ENCODE results near the gene HEXA.

The HEXA gene

DNA sequence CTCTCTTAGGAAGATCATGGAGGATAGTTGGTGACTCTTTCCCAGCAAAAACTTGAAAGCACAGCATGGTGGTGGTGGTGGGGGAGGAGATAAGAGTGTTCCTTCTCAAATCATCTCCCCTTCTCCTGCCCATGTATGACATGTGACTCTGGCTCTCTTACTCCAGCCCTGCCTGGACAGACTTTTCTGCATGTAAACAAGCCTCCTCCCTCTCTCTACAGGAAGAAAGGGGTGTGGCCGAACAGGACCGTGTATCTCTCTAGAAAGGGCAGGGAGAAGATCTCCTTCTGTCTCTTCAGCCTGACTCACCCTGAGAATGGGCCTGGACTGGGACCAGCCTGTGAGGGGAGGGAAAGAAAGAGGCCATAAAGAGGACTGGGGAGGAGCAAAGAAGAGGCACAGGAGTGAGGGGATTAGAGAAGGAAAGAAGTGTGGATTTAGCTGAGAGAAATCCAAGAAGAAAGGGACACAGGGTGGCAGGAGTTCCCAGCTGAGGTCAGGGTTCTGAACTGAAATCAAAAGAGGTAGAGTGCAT, 57.3 kb downstream of the HEXA start:
- no peaks in the 10 kb centered on the region for H3K36me3 ChIP-seq (ENCODE audit: control insufficient read depth, insufficient read depth, low read length)
- H3K4me3 ChIP-seq (ENCODE audit: low read depth, low read length) = no peak overlapping the region
- H3K27me3 ChIP-seq (ENCODE audit: control insufficient read depth, insufficient read depth, low read length) = peaks cover 47% of the 10 kb centered on the region
- H3K9ac ChIP-seq (ENCODE audit: low read depth, low read length) = no peak overlapping the region
- no peaks in the 10 kb centered on the region for H3K4me1 ChIP-seq (ENCODE audit: control insufficient read depth, insufficient read depth, low read length)
- H3K9me3 ChIP-seq (ENCODE audit: control insufficient read depth, insufficient read depth, low read length) = no peaks in the 10 kb centered on the region

DNA sequence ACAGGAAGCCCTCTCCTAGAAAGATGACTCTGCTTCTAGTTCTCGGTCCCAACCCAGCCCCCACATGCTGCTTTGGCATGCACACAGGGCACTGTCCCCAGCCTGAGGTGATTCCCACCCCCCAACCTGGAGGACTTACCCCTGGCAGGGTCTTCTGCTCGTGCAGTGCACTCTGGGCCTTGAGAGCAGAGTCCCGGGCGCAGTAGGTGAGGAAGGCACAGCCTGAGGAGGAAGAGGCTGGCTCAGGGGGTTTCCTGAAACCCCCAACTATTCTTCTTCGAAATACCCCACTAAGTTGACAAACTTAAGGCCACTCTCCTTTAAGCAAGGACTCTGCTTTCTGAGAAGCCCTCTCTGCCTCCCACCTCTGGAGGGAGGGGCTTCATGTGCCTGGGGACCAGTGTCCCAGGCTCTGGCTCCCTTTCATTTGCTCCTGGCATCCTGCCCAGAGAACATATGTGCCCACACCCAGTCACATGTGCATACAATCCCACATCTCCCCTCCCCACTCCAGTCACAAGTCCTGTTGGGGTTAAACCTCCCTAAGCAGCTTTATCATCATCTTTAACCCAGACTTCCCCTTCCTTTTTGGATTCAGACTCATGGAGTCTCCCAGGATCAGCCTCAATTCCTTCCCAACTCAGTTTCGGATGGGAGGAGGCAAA, 60.0 kb downstream of the HEXA start:
- no peaks in the 10 kb centered on the region for H3K36me3 ChIP-seq (ENCODE audit: control insufficient read depth, insufficient read depth, low read length)
- no peaks in the 10 kb centered on the region for H3K4me1 ChIP-seq (ENCODE audit: control insufficient read depth, insufficient read depth, low read length)
- H3K9me3 ChIP-seq (ENCODE audit: control insufficient read depth, insufficient read depth, low read length) = no peaks in the 10 kb centered on the region
- H3K27me3 ChIP-seq (ENCODE audit: control insufficient read depth, insufficient read depth, low read length) = peaks cover 47% of the 10 kb centered on the region
- no peak overlapping the region for H3K9ac ChIP-seq (ENCODE audit: low read depth, low read length)
- H3K4me3 ChIP-seq (ENCODE audit: low read depth, low read length) = no peak overlapping the region

DNA sequence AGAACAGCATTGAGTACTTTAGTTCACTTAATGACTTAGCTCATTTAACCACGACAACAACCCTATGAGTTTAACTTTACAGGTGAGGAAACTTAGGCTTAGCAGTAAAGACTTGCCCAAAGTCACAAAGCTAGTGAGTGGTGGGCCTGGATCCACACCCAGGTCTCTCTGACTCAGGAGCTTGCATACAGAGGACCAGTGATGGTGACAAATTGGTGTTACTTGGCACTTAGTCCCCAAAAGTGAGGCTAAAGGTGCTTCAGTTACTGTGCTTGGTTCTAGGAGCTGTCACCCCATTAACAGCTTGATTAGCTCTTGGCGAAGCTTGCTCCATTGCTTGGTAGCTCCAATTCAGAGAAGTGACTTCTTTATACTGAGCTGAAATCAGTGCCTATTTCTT, 61.9 kb downstream of the HEXA start:
- no peaks in the 10 kb centered on the region for H3K36me3 ChIP-seq (ENCODE audit: control insufficient read depth, insufficient read depth, low read length)
- peaks cover 49% of the 10 kb centered on the region for H3K27me3 ChIP-seq (ENCODE audit: control insufficient read depth, insufficient read depth, low read length)
- no peak overlapping the region for H3K4me3 ChIP-seq (ENCODE audit: low read depth, low read length)
- no peaks in the 10 kb centered on the region for H3K9me3 ChIP-seq (ENCODE audit: control insufficient read depth, insufficient read depth, low read length)
- H3K4me1 ChIP-seq (ENCODE audit: control insufficient read depth, insufficient read depth, low read length) = no peaks in the 10 kb centered on the region
- no peak overlapping the region for H3K9ac ChIP-seq (ENCODE audit: low read depth, low read length)

DNA sequence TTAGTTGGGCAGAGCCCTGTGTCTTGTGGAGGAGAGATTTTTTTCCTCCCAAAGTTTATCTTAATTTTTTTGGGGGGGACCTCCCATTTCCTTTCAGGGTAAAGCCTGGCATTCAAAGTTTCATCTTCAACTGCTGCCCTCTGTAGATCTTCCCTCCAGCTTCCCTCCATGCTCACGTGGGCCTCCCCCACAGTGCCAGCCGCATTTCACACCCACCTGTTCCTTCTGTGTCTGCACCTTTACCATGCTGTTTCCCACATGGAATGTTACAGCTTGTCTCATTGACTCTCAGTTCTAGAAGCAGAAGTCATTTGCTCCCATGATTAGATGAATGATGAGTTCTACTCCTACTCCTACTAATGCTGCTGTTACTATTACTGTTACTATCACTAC, 62.4 kb downstream of the HEXA start:
- H3K9ac ChIP-seq (ENCODE audit: low read depth, low read length) = no peak overlapping the region
- H3K9me3 ChIP-seq (ENCODE audit: control insufficient read depth, insufficient read depth, low read length) = no peaks in the 10 kb centered on the region
- H3K27me3 ChIP-seq (ENCODE audit: control insufficient read depth, insufficient read depth, low read length) = peaks cover 44% of the 10 kb centered on the region
- no peaks in the 10 kb centered on the region for H3K36me3 ChIP-seq (ENCODE audit: control insufficient read depth, insufficient read depth, low read length)
- H3K4me1 ChIP-seq (ENCODE audit: control insufficient read depth, insufficient read depth, low read length) = no peaks in the 10 kb centered on the region
- no peak overlapping the region for H3K4me3 ChIP-seq (ENCODE audit: low read depth, low read length)

DNA sequence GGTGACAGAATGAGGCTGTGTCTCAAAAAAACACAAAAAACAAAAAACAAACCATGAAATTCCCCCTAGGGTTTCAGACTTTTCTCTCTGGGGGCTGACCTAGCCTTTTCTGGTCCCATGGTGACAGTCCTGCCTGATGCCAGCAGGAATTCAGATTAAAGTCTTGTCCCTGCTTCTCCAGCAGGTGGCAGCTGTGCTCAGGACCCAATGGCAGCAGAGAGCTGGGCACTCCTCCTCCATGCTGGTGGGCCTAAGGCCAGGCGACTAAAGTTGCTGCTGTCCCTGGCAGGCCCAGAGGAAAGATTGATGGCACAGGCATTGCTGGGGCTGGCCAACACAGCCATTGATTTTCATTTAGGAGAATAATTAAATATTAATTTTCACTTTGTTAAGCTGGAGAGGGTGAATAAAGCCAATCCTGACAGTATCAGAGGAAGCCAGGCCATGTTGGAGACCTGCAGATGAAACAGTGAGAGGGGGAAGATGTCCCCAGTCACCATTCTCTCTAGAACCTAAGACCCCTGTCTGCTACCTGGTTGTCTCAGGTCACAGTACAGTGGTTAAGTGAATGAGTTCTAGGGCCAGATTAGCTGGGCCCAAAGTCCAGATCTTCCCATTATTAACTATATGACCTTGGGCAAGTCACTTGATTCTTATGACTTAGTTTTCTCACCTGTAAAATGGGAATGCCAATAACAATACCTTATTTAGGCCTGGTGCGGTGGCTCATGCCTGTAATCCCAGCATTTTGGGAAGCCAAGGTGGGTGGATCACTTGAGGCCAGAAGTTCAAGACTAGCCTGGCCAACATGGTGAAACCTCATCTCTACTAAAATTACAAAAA, 63.0 kb downstream of the HEXA start:
- no peaks in the 10 kb centered on the region for H3K9me3 ChIP-seq (ENCODE audit: control insufficient read depth, insufficient read depth, low read length)
- no peak overlapping the region for H3K9ac ChIP-seq (ENCODE audit: low read depth, low read length)
- no peaks in the 10 kb centered on the region for H3K4me1 ChIP-seq (ENCODE audit: control insufficient read depth, insufficient read depth, low read length)
- H3K4me3 ChIP-seq (ENCODE audit: low read depth, low read length) = no peak overlapping the region
- peaks cover 38% of the 10 kb centered on the region for H3K27me3 ChIP-seq (ENCODE audit: control insufficient read depth, insufficient read depth, low read length)
- H3K36me3 ChIP-seq (ENCODE audit: control insufficient read depth, insufficient read depth, low read length) = no peaks in the 10 kb centered on the region

DNA sequence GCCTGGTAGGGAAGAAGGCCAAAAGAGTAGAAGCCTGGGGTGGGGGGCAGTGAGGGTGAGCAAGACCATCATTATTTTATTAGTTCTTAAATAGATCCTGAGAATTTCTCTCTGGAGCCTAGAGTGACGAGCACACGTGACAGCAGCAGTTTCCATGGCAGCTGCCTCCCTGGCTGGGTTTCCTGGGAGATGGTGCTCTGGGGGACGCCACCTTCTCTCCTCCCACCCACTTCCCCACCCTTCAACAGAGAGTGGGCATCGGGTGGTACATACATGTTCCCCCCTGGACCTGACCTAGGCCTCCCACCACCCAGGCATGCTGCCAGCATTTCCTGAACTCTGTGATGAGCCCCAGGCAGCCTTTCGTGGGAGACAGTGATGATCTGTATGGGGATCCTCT, 68.8 kb downstream of the HEXA start:
- Histone ChIP-seq H3K27me3 (ENCODE audit: control insufficient read depth, insufficient read depth, low read length) (peaks cover 15% of the 10 kb centered on the region), H3K4me1 (ENCODE audit: control insufficient read depth, insufficient read depth, low read length) (no peaks in the 10 kb centered on the region), H3K36me3 (ENCODE audit: control insufficient read depth, insufficient read depth, low read length) (no peaks in the 10 kb centered on the region), H3K9me3 (ENCODE audit: control insufficient read depth, insufficient read depth, low read length) (no peaks in the 10 kb centered on the region), H3K4me3 (ENCODE audit: low read depth, low read length) (no peak overlapping the region), H3K9ac (ENCODE audit: low read depth, low read length) (no peak overlapping the region)

DNA sequence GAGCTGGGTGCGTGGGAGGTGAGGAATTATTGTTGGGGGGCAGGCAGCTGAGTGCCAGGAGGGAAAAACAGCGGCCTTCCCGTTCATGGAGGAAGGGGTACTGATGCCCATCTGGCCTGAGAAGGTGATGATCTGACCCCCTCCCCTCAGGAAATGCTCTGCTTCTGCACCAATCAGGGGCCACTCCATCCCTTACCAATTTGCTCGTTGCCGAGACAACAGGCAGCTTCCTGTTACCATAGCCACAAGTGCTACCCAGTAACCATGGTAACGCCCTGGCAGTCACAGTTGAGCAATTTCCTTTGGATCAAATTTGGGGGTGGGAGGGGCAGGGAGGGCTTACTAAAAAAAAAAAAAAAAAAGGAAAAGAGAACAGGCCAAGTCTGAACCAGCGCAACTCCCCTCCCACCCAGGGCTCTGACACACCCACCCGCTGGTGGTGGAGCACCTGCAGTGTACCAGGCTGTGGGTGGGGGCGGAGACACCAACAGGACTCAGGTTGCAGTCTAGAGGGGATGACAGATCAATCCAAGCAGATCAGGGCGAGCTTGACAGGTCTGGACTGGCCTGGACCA, 69.5 kb downstream of the HEXA start:
- Histone ChIP-seq H3K4me3 (ENCODE audit: low read depth, low read length) (no peak overlapping the region), H3K9ac (ENCODE audit: low read depth, low read length) (no peak overlapping the region), H3K4me1 (ENCODE audit: control insufficient read depth, insufficient read depth, low read length) (no peaks in the 10 kb centered on the region), H3K36me3 (ENCODE audit: control insufficient read depth, insufficient read depth, low read length) (no peaks in the 10 kb centered on the region), H3K9me3 (ENCODE audit: control insufficient read depth, insufficient read depth, low read length) (no peaks in the 10 kb centered on the region), H3K27me3 (ENCODE audit: control insufficient read depth, insufficient read depth, low read length) (peaks cover 15% of the 10 kb centered on the region)

DNA sequence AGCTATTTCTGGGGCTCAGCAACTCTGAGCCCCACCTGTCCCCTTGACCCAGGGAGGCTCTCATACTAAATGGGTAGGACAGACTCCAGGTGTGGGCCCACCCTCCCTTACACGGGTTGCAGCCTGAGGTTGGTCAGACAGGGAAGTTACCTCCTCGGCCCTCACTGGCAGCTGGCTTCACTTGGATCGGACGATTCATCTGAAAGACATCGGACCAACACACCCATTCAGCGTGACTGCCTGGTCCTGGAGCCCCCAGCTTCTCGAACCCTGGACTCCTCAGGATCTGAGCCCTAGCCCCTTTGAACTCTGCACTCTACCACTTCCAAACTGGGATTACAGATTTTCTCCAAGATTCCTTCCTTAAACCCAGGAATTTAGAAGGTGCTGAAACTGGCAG, 71.2 kb downstream of the HEXA start:
- Histone ChIP-seq H3K27me3 (ENCODE audit: control insufficient read depth, insufficient read depth, low read length) (peaks cover 11% of the 10 kb centered on the region), H3K4me1 (ENCODE audit: control insufficient read depth, insufficient read depth, low read length) (no peaks in the 10 kb centered on the region), H3K4me3 (ENCODE audit: low read depth, low read length) (no peak overlapping the region), H3K9me3 (ENCODE audit: control insufficient read depth, insufficient read depth, low read length) (no peaks in the 10 kb centered on the region), H3K9ac (ENCODE audit: low read depth, low read length) (no peak overlapping the region), H3K36me3 (ENCODE audit: control insufficient read depth, insufficient read depth, low read length) (no peaks in the 10 kb centered on the region)

DNA sequence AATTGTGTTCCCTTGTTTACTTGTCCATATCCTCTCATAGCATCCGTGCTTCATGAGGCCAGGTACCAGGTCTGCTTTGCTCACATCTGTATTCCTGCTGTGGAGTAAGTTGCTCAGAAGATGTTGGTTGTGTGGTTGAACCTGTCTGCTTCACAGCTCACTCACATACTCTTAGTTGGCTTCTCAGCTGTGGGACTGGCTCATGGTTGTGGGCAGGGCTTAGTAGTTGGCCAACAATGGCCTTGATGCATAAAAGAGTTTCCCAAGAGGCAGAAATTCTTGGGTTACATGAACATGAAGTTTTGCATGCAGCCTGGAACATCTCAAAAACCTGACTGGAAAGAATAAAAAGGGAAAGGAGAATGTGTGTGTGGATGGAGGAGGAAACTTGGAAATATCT, 72.9 kb downstream of the HEXA start:
- Histone ChIP-seq H3K4me1 (ENCODE audit: control insufficient read depth, insufficient read depth, low read length) (no peaks in the 10 kb centered on the region), H3K9me3 (ENCODE audit: control insufficient read depth, insufficient read depth, low read length) (no peaks in the 10 kb centered on the region), H3K27me3 (ENCODE audit: control insufficient read depth, insufficient read depth, low read length) (peaks cover 6% of the 10 kb centered on the region), H3K36me3 (ENCODE audit: control insufficient read depth, insufficient read depth, low read length) (no peaks in the 10 kb centered on the region), H3K4me3 (ENCODE audit: low read depth, low read length) (no peak overlapping the region), H3K9ac (ENCODE audit: low read depth, low read length) (no peak overlapping the region)
